K562 (cell line): ENCODE data around the gene IDI2. TPM values are rescaled to one million over a fixed set of nuclear protein-coding genes. Genes with fewer than 3 reads are reported as not detected.

Experiments used
- ATAC-seq: fragments of 200-7000 bp; cut with Tn5 transposase; 3 replicates; pipeline ENCODE4 v1.9.1; 2020; ENCODE audit warnings: moderate library complexity
- BruUV-seq: library from RNA; stranded (reverse); fragments of 400-500 nt; replicated peaks from 2 replicates; lab custom pipeline; 2021; lab: Mats Ljungman, UMichigan
- CTCF ChIA-PET: fragments of 300-600 bp; formaldehyde crosslinking; extraction: SDS; loops from one replicate; lab custom pipeline; 2021; ENCODE audit warnings: low intra/inter-chr PET ratio; lab: Yijun Ruan, JAX
- POLR2A ChIA-PET: fragments of 300-600, 350-650 bp; sonication (Branson Sonifier 250); formaldehyde crosslinking; extraction: SDS; loops from one replicate; lab custom pipeline; 2021; ENCODE audit warnings: antibody characterized with exemption, inconsistent platforms; lab: Yijun Ruan, JAX
- DNase-seq, 4 experiments: peaks; one replicate each; pipeline versions ENCODE4 v3.0.0 to v3.0.0-alpha.2; 2011 to 2018; ENCODE audit warnings: low spot score in 3 of 4, mixed read lengths in 3 of 4; ENCODE audit errors: extremely low read depth in 1 of 4
- FAIRE-seq: peaks from 2 replicates; lab custom pipeline; 2011; peaks lifted over from hg19 to GRCh38; lab: Jason Lieb, UNC
- H2AFZ ChIP-seq: 2 replicates; pipeline ENCODE4 v1.6.0; 2011; ENCODE audit warnings: low read depth, low read length, control low read depth, inconsistent platforms
- H3K27ac ChIP-seq: fragments of 200-600 bp; 3 replicates; pipeline ENCODE4 v1.8.0; 2011; ENCODE audit warnings: low read depth, mild to moderate bottlenecking, control low read depth, inconsistent platforms, low read length, moderate library complexity, mixed read lengths; ENCODE audit errors: extremely low read depth
- H3K27me3 ChIP-seq, 2 experiments: fragments of 300-600 bp in 1 of 2; 2 replicates in 1 of 2; 3 replicates in 1 of 2; pipeline versions ENCODE4 v1.6.0 to v1.8.0; 2011; ENCODE audit warnings: inconsistent platforms in 2 of 2, low read length in 2 of 2, mild to moderate bottlenecking in 1 of 2, mixed read lengths in 1 of 2, moderate library complexity in 1 of 2; ENCODE audit not compliant: control insufficient read depth in 2 of 2, insufficient read depth in 2 of 2
- H3K36me3 ChIP-seq: fragments of 300-600 bp; 3 replicates; pipeline ENCODE4 v1.8.0; 2011; ENCODE audit warnings: mild to moderate bottlenecking, low read length, inconsistent platforms; ENCODE audit not compliant: control insufficient read depth, insufficient read depth
- H3K4me1 ChIP-seq, 2 experiments: fragments of 200-600 bp in 1 of 2; replicated peaks in 1 of 2; 2 replicates in 1 of 2; 3 replicates in 1 of 2; pipeline versions ENCODE4 v1.5.1 to v1.8.0; 2011; ENCODE audit warnings: inconsistent platforms in 2 of 2, low read length in 2 of 2, mild to moderate bottlenecking in 1 of 2, mixed read lengths in 1 of 2, moderate library complexity in 1 of 2; ENCODE audit not compliant: control insufficient read depth in 2 of 2, insufficient read depth in 2 of 2
- H3K4me2 ChIP-seq: 2 replicates; pipeline ENCODE4 v1.6.1; 2011; ENCODE audit warnings: low read length, control low read depth, inconsistent platforms, mixed read lengths; ENCODE audit not compliant: insufficient read depth
- H3K4me3 ChIP-seq: fragments of 200-600 bp; sonication (generic), shearing (Covaris generic); 2 replicates; pipeline ENCODE4 v1.5.1; 2016; ENCODE audit warnings: control low read depth, inconsistent platforms
- H3K79me2 ChIP-seq: fragments of 200-600 bp; 3 replicates; pipeline ENCODE4 v1.8.0; 2011; ENCODE audit warnings: low read length, inconsistent platforms; ENCODE audit not compliant: control insufficient read depth, insufficient read depth
- H3K9ac ChIP-seq, 2 experiments: 2 replicates each; pipeline versions ENCODE4 v1.6.0 to v1.6.1; 2011; ENCODE audit warnings: low read depth in 2 of 2, low read length in 2 of 2, control low read depth in 1 of 2, inconsistent platforms in 1 of 2, mild to moderate bottlenecking in 1 of 2, mixed read lengths in 1 of 2; ENCODE audit not compliant: insufficient read depth in 1 of 2
- H3K9me1 ChIP-seq: one replicate; pipeline ENCODE4 v1.6.0; 2011; ENCODE audit warnings: inconsistent platforms, mild to moderate bottlenecking, low read length, moderate library complexity; ENCODE audit not compliant: control insufficient read depth, insufficient read depth
- H3K9me3 ChIP-seq: replicated peaks from 2 replicates; pipeline ENCODE4 v1.5.1; 2011; ENCODE audit warnings: low read depth, low read length, inconsistent platforms; ENCODE audit not compliant: control insufficient read depth, insufficient read depth
- H4K20me1 ChIP-seq: replicated peaks from 2 replicates; pipeline ENCODE4 v1.6.1; 2011; ENCODE audit warnings: low read length, inconsistent platforms, mixed read lengths; ENCODE audit not compliant: control insufficient read depth, insufficient read depth
- ADNP ChIP-seq: fragments of 200-800 bp; sonication (Bioruptor generic); IDR thresholded peaks from 2 replicates; pipeline ENCODE4 v1.6.1; 2016; ENCODE audit warnings: missing genetic modification characterization, missing compliant biosample characterization
- BRD4 ChIP-seq: fragments of 200-600 bp; sonication (generic); IDR thresholded peaks from 2 replicates; pipeline ENCODE4 v1.6.1; 2017; ENCODE audit warnings: inconsistent platforms
- CHD4 ChIP-seq: fragments of 200-600 bp; sonication (generic); IDR thresholded peaks from 3 replicates; pipeline ENCODE4 v1.6.1; 2012; ENCODE audit warnings: low read depth, mild to moderate bottlenecking, mixed read lengths, low read length, inconsistent platforms; ENCODE audit not compliant: insufficient read depth, insufficient replicate concordance, poor library complexity, severe bottlenecking
- ETV5 ChIP-seq: sonication (generic); formaldehyde crosslinking; IDR thresholded peaks from 2 replicates; pipeline ENCODE4 v1.4.0; 2020; ENCODE audit warnings: low read depth, mild to moderate bottlenecking, missing genetic modification reagents
- ETV6 ChIP-seq, 3 experiments: fragments of 150-350 bp in 1 of 3; sonication (generic) in 1 of 3; formaldehyde crosslinking in 1 of 3; IDR thresholded peaks; 2 replicates each; pipeline versions ENCODE4 v1.6.1 to v1.8.0; 2014 to 2022; ENCODE audit warnings: borderline replicate concordance in 2 of 3, low read depth in 2 of 3, antibody characterized with exemption in 1 of 3, low read length in 1 of 3, mild to moderate bottlenecking in 1 of 3, missing genetic modification reagents in 1 of 3
- HLTF ChIP-seq: fragments of 450-650 bp; IDR thresholded peaks from 2 replicates; pipeline ENCODE4 v1.6.1; 2016
- HOXB6 ChIP-seq: fragments of 250-450 bp; sonication (Bioruptor Pico); IDR thresholded peaks from 2 replicates; pipeline ENCODE4 v1.5.1; 2022; ENCODE audit warnings: mild to moderate bottlenecking, borderline replicate concordance
- MIER1 ChIP-seq: fragments of 450-650 bp; IDR thresholded peaks from 2 replicates; pipeline ENCODE4 v1.6.1; 2016; ENCODE audit warnings: antibody characterized with exemption, mild to moderate bottlenecking, low read depth
- NFE2 ChIP-seq: IDR thresholded peaks from 2 replicates; pipeline ENCODE4 v1.6.1; 2014; ENCODE audit warnings: antibody characterized with exemption, low read depth
- NFXL1 ChIP-seq: fragments of 450-650 bp; formaldehyde crosslinking; IDR thresholded peaks from 2 replicates; pipeline ENCODE4 v1.4.0; 2021; ENCODE audit warnings: mild to moderate bottlenecking
- NRF1 ChIP-seq, 2 experiments: fragments of 450-650 bp; IDR thresholded peaks in 1 of 2; conservative IDR thresholded peaks in 1 of 2; 2 replicates each; pipeline ENCODE4 v1.6.1; 2014; ENCODE audit warnings: mild to moderate bottlenecking in 2 of 2
- POLR2AphosphoS2 ChIP-seq: IDR thresholded peaks from 2 replicates; pipeline ENCODE4 v1.6.1; 2012; ENCODE audit warnings: low read length, improper control_type of control experiment
- POLR2B ChIP-seq: fragments of 450-650 bp; IDR thresholded peaks from 2 replicates; pipeline ENCODE4 v1.6.1; 2018; ENCODE audit warnings: low read depth; ENCODE audit not compliant: partially characterized antibody
- RAD51 ChIP-seq: fragments of 450-650 bp; IDR thresholded peaks from 2 replicates; pipeline ENCODE4 v1.7.1; 2016; ENCODE audit warnings: low read depth, mild to moderate bottlenecking, borderline replicate concordance
- SMAD1 ChIP-seq: fragments of 150-350 bp; IDR thresholded peaks from 2 replicates; pipeline ENCODE4 v1.6.1; 2014; ENCODE audit warnings: low read length, low read depth; ENCODE audit not compliant: partially characterized antibody
- SMARCA5 ChIP-seq: fragments of 450-650 bp; IDR thresholded peaks from 2 replicates; pipeline ENCODE4 v1.6.1; 2016
- SNRNP70 ChIP-seq: fragments of 200-400 bp; formaldehyde crosslinking; optimal IDR thresholded peaks from 2 replicates; pipeline ENCODE3; 2017; ENCODE audit warnings: low read depth, low read length
- TFAM ChIP-seq: fragments of 250-450 bp; sonication (Bioruptor Pico); conservative IDR thresholded peaks from 2 replicates; pipeline ENCODE4 v1.5.0; 2021; ENCODE audit warnings: mild to moderate bottlenecking, moderate library complexity
- TSC22D4 ChIP-seq: fragments of 450-650 bp; IDR thresholded peaks from 2 replicates; pipeline ENCODE4 v1.6.1; 2016; ENCODE audit warnings: missing genetic modification characterization, missing biosample characterization, control low read depth
- ZNF133 ChIP-seq: fragments of 250-450 bp; sonication (Bioruptor Pico); IDR thresholded peaks from 2 replicates; pipeline ENCODE4 v1.4.0; 2020; ENCODE audit warnings: mild to moderate bottlenecking
- ZNF57 ChIP-seq: fragments of 450-650 bp; formaldehyde crosslinking; IDR thresholded peaks from 2 replicates; pipeline ENCODE4 v1.4.0; 2020; ENCODE audit warnings: mild to moderate bottlenecking, moderate library complexity
- ZNF583 ChIP-seq: fragments of 250-450 bp; sonication (Bioruptor Pico); IDR thresholded peaks from 2 replicates; pipeline ENCODE4 v1.4.0; 2020
- WGBS: fragments of 100-300 bp; shearing (Covaris generic); methylation state at CpG from one replicate; pipeline ENCODE4 v1.1.6; 2016; ENCODE audit warnings: low coverage, mixed read lengths; ENCODE audit not compliant: insufficient coverage; ENCODE audit errors: missing lambda C conversion rate; 5-methylcytosine and 5-hydroxymethylcytosine counted together
- in situ Hi-C: fragments of 300-500 bp; cut with MboI; formaldehyde crosslinking; loops from 4 replicates; pipeline ENCODE4 v1.15.0; 2018; ENCODE audit warnings: inconsistent platforms, mixed read lengths
- intact Hi-C: fragments of 100-400 bp; cut with micrococcal nuclease; formaldehyde crosslinking; loops from 2 replicates; pipeline ENCODE4 v1.14.2; 2022
- polyA plus RNA-seq, 8 experiments: library from polyadenylated mRNA; depleted of rRNA in 4 of 8; stranded (reverse) in 5 of 8; unstranded in 3 of 8; fragments of >200 nt; fragmentation: Nextera tagmentation in 2 of 8; fragmentation: Illumina TruSeq in 1 of 8; extraction: Ambion mirVana in 2 of 8; extraction: Trizol in 1 of 8; gene quantifications; 2 replicates each; pipeline versions ENCODE4 v1.2.1 to v1.2.3, GENCODE V29; 2011 to 2014; ENCODE audit warnings: inconsistent platforms in 1 of 8, missing spikeins in 1 of 8
- total RNA-seq, 7 experiments: library from RNA; depleted of rRNA in 6 of 7; stranded (reverse); fragments of >200 nt in 6 of 7; fragmentation: Illumina TruSeq in 2 of 7; extraction: Trizol in 2 of 7; gene quantifications; 2 replicates each; pipeline versions ENCODE4 v1.2.1 to v1.2.3, GENCODE V29; 2011 to 2021; ENCODE audit warnings: low replicate concordance in 1 of 7
- TF ChIP-seq, protein P1 (sequence below): IDR thresholded peaks from 2 replicates; pipeline ENCODE4 v1.6.1; 2011; ENCODE audit not compliant: insufficient read length; ENCODE audit errors: extremely low read depth
- TF ChIP-seq, protein P2 (sequence below): sonication (generic); formaldehyde crosslinking; IDR thresholded peaks from 2 replicates; pipeline ENCODE4 v1.9.0; 2022; ENCODE audit warnings: mild to moderate bottlenecking, missing genetic modification reagents

The IDI2 gene
- total and polyA plus RNA-seq, 9 of the 15 experiments (the other 6 are each of a cell fraction or from before 2014, with no cell fraction given): not detected

DNA sequence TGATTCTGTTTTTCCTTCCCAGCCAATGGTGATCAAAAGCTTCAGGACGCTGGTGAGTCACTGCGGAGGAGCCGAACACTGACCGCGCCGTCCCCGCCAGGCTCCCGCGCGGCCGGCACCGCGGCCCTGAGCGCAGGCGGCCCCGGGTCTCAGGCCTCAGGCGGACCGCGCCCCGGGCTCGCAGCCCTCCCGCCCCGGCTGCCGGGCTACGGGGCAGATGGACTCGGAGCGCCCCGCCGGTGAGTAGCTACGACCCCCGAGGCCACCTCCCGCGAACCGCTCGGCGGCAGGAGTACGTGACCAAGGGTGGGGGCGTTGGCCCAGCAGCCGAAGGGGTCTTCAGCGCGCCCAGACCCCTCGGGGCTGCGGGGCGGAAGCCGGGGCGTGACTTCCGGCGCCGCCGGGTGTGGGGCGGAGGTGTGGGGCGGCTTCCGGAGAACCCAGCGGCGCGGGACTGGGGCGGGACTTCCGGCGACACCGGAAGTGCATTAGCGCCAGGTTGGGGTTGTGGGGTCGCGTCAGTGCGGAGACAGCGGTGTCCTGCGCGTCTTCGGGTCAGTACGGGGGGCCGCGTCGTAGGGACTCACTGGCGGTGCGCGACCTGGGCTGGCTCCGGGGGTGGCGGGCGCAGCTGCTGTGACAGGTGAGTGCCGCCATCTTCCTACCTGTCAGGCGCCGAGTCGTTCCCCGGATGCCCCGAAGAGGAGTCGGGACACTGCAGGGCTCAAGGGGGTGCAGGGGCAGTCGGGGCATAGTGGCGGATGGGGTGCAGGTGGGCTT, 30.9 kb upstream of the IDI2 start, which contains the start of gene WDR37:
TSS of gene WDR37 (plus strand) at position 60 of the 780 bp plus-strand sequence. CDS start 15,771 bp downstream, outside the sequence.
- Histone ChIP-seq H3K9ac (peak within 1 kb of the TSS; percentile 86 to 90), H3K36me3 (peaks cover 46% of the 10 kb centered on the region), H3K4me1 (peaks cover 12 to 15% of the 10 kb centered on the region in 2 experiments; a peak in 4 of 5 replicates), H3K27ac (peak within 1 kb of the TSS; percentile 97), H4K20me1 (0 out of 2 replicates have a peak, but pooled peaks cover under 1% of the 10 kb centered on the region), H3K9me1 (no peaks in the 10 kb centered on the region), H2AFZ (peak within 1 kb of the TSS; percentile 90), H3K79me2 (peaks cover 85% of the 10 kb centered on the region), H3K9me3 (no peaks in the 10 kb centered on the region), H3K4me2 (peak within 1 kb of the TSS; percentile 82), H3K27me3 (no peaks in the 10 kb centered on the region), H3K4me3 (peak within 1 kb of the TSS; percentile 94)
- CTCF ChIA-PET: no interaction called here
- in situ Hi-C loops: no loop called here
- ATAC-seq: peak; percentile 96
- under 1% methylated on average over 62 of the region's 87 CpGs for WGBS
- BruUV-seq: no TSS peak
- peak; percentile 89 to 94 (median 92) for DNase-seq
- POLR2A ChIA-PET: interaction anchor here (0.7 to 1.5 kb wide), 5 partner anchors 14 to 100 kb away, joined by 3 to 6 read pairs (median 3); no protein-coding TSS in a partner anchor
- intact Hi-C loops: loop anchor here (10.0 kb wide), 1 partner anchor 122 kb away; the partner anchor contains the start of gene LARP4B
- FAIRE-seq: peak; percentile 75
- TF ChIP-seq TSC22D4 (tag) (no peak), BRD4 (no peak), NRF1 (conservative IDR thresholded peaks at IDR 0.05 in 1 of 2, IDR thresholded peaks at IDR 0.05 in 1 of 2) (peak; percentile 38 to 51; a peak in 3 of 4 replicates), TFAM (no peak), SNRNP70 (no peak), ZNF57 (CRISPR knock-in tag) (no peak), ETV6 (IDR thresholded peaks at IDR 0.05; ENCODE audit: borderline replicate concordance in 1 of 2, low read depth in 2 of 2, low read length in 1 of 2) (no peak), ETV6 (CRISPR knock-in tag; IDR thresholded peaks at IDR 0.05; ENCODE audit: borderline replicate concordance) (no peak), ZNF583 (CRISPR knock-in tag) (no peak), HLTF (peak; percentile 39; the same call in 1 of the 2 replicates), RAD51 (no peak), POLR2AphosphoS2 (no peak), ZNF133 (CRISPR knock-in tag) (no peak), NFE2 (no peak), ADNP (tag) (no peak), ETV5 (CRISPR knock-in tag) (peak; percentile 64; the same call in 1 of the 2 replicates), SMARCA5 (no peak), MIER1 (no peak), SMAD1 (no peak), NFXL1 (CRISPR knock-in tag) (no peak), CHD4 (no peak), HOXB6 (CRISPR knock-in tag) (no peak), POLR2B (peak; percentile 58)
- TF ChIP-seq, protein P1, sequence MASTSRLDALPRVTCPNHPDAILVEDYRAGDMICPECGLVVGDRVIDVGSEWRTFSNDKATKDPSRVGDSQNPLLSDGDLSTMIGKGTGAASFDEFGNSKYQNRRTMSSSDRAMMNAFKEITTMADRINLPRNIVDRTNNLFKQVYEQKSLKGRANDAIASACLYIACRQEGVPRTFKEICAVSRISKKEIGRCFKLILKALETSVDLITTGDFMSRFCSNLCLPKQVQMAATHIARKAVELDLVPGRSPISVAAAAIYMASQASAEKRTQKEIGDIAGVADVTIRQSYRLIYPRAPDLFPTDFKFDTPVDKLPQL: no peak
- TF ChIP-seq, protein P2, sequence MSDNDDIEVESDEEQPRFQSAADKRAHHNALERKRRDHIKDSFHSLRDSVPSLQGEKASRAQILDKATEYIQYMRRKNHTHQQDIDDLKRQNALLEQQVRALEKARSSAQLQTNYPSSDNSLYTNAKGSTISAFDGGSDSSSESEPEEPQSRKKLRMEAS (CRISPR knock-in tag): no peak; the same call in 1 of the 2 replicates
